OCI-LY3 (cell line): ENCODE results near the gene PCBP3.

Source experiments
- H2AFZ ChIP-seq: fragments of 200-600, 300-600 bp; shearing (Covaris generic); 2 replicates; pipeline ENCODE4 v1.6.0; 2014; ENCODE audit warnings: antibody characterized with exemption, low read depth, low read length
- H3K27ac ChIP-seq: fragments of 200-600, 300-600 bp; sonication (generic); 2 replicates; pipeline ENCODE4 v1.5.1; 2014; ENCODE audit warnings: mild to moderate bottlenecking, low read length, moderate library complexity, mixed read lengths
- H3K27me3 ChIP-seq: fragments of 200-600, 300-600 bp; sonication (generic); 2 replicates; pipeline ENCODE4 v1.6.1; 2014; ENCODE audit warnings: low read depth, low read length, mixed read lengths
- H3K36me3 ChIP-seq: fragments of 200-600, 300-600 bp; sonication (generic); replicated peaks from 2 replicates; pipeline ENCODE3; 2014; ENCODE audit warnings: low read depth, low read length, mixed read lengths
- H3K4me1 ChIP-seq: fragments of 300-600, 200-600 bp; sonication (generic); 2 replicates; pipeline ENCODE4 v1.6.1; 2014; ENCODE audit warnings: low read length, mixed read lengths
- H3K4me2 ChIP-seq: fragments of 200-600, 300-600 bp; sonication (generic); 2 replicates; pipeline ENCODE4 v1.6.1; 2014; ENCODE audit warnings: low read length, mixed read lengths
- H3K4me3 ChIP-seq: fragments of 300-600, 200-600 bp; sonication (generic); 2 replicates; pipeline ENCODE4 v1.5.1; 2014; ENCODE audit warnings: antibody characterized with exemption, mild to moderate bottlenecking, low read length, moderate library complexity
- H3K79me2 ChIP-seq: fragments of 300-600, 200-600 bp; shearing (Covaris generic); 2 replicates; pipeline ENCODE4 v1.6.1; 2014; ENCODE audit warnings: mild to moderate bottlenecking, low read length, mixed read lengths
- H3K9ac ChIP-seq: fragments of 300-600, 200-600 bp; shearing (Covaris generic); 2 replicates; pipeline ENCODE4 v1.6.0; 2014; ENCODE audit warnings: mild to moderate bottlenecking, low read length, moderate library complexity
- H3K9me3 ChIP-seq: fragments of 200-600, 300-600 bp; shearing (Covaris generic); 2 replicates; pipeline ENCODE4 v1.6.1; 2014; ENCODE audit warnings: low read length, mixed read lengths; ENCODE audit not compliant: insufficient read depth
- H4K20me1 ChIP-seq: fragments of 200-600, 300-600 bp; sonication (generic); 2 replicates; pipeline ENCODE4 v1.6.1; 2016; ENCODE audit warnings: low read length, mixed read lengths; ENCODE audit not compliant: insufficient read depth
- EZH2phosphoT487 ChIP-seq: fragments of 200-600 bp; shearing (Covaris generic); IDR thresholded peaks from 2 replicates; pipeline ENCODE4 v1.6.1; 2018; ENCODE audit warnings: antibody characterized with exemption, mixed run types, low read depth
- TF ChIP-seq, protein P1 (sequence below): fragments of 200-600, 300-600 bp; sonication (generic); IDR thresholded peaks from 2 replicates; pipeline ENCODE4 v1.5.1; 2014; ENCODE audit warnings: antibody characterized with exemption, low read length, low read depth

The PCBP3 gene

DNA sequence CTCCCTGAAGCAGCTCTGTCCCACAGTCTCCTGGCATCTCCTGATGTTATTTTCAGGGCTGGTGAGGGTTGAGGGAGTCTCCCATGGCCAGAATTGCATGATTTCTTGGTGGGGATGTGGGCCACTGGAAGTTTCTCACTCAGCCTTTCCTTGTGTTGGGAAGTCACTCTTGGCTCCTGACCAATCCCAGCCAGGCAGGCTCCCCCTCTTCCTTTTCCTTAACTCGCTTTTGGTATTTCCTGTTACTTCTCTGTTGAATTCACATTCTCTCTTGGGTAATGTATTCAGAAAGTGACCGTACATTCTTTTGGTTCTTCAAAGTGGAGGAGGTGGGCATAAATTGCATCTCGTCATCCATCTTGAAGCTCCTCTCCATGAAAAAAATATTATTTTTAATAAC, 135.7 kb downstream of the PCBP3 start:
- 0 out of 2 replicates have a peak, but pooled peaks cover 3% of the 10 kb centered on the region for H3K9me3 ChIP-seq
- no peak overlapping the region for H3K4me2 ChIP-seq
- H3K4me1 ChIP-seq: no peaks in the 10 kb centered on the region
- H3K79me2 ChIP-seq: no peaks in the 10 kb centered on the region
- no peak overlapping the region for H3K4me3 ChIP-seq
- no peak overlapping the region for H3K27ac ChIP-seq
- H2AFZ ChIP-seq: no peak overlapping the region
- H3K27me3 ChIP-seq: no peaks in the 10 kb centered on the region
- H3K36me3 ChIP-seq: no peaks in the 10 kb centered on the region
- H4K20me1 ChIP-seq: no peaks in the 10 kb centered on the region
- TF ChIP-seq, protein P1, sequence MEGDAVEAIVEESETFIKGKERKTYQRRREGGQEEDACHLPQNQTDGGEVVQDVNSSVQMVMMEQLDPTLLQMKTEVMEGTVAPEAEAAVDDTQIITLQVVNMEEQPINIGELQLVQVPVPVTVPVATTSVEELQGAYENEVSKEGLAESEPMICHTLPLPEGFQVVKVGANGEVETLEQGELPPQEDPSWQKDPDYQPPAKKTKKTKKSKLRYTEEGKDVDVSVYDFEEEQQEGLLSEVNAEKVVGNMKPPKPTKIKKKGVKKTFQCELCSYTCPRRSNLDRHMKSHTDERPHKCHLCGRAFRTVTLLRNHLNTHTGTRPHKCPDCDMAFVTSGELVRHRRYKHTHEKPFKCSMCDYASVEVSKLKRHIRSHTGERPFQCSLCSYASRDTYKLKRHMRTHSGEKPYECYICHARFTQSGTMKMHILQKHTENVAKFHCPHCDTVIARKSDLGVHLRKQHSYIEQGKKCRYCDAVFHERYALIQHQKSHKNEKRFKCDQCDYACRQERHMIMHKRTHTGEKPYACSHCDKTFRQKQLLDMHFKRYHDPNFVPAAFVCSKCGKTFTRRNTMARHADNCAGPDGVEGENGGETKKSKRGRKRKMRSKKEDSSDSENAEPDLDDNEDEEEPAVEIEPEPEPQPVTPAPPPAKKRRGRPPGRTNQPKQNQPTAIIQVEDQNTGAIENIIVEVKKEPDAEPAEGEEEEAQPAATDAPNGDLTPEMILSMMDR: no peak
- TF ChIP-seq EZH2phosphoT487: no peak
- H3K9ac ChIP-seq: no peak overlapping the region

DNA sequence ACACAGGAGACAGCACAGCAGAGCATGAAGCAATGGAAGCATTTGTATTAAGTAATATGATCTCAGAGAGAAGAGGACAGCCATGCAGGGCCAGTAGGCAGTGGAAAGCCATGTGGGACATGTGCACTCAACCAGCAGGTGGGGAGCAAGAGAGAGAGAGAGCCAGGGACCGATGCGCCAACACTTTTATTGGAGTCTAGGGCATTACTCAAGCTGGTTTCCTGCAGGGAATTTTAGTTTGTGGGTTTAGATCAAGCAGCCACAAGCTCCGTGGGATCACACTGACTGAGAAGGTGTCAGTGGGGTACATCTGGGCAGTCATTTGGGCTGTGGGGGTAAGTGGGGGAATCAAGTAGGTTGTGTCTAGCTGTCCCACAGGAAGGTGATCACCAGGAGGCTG, 137.1 kb downstream of the PCBP3 start:
- 0 out of 2 replicates have a peak, but pooled peaks cover 3% of the 10 kb centered on the region for H3K9me3 ChIP-seq
- H3K36me3 ChIP-seq: no peaks in the 10 kb centered on the region
- no peaks in the 10 kb centered on the region for H3K4me1 ChIP-seq
- no peak overlapping the region for H2AFZ ChIP-seq
- TF ChIP-seq, protein P1: no peak
- TF ChIP-seq EZH2phosphoT487: no peak
- no peaks in the 10 kb centered on the region for H4K20me1 ChIP-seq
- no peak overlapping the region for H3K4me2 ChIP-seq
- H3K9ac ChIP-seq: no peak overlapping the region
- H3K79me2 ChIP-seq: no peaks in the 10 kb centered on the region
- H3K4me3 ChIP-seq: no peak overlapping the region
- no peak overlapping the region for H3K27ac ChIP-seq
- H3K27me3 ChIP-seq: no peaks in the 10 kb centered on the region

DNA sequence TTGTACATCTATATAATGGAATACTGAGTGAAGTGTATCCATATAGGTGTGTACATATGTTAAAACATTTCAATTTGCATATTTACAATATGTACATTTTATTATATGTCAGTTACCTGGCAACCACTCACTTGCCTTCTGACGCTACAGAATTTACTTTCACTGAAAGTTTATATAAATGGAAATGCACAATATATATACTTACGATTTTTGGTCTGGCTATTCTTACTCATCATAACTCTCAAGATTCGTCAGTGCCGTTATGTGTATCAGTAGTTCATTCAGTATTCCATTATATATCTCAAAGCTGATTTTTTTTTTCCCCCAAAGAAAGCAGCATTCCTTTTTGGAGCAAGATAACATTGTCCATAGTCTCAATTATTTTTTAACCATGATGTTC, 138.2 kb downstream of the PCBP3 start:
- H3K27ac ChIP-seq: no peak overlapping the region
- H3K36me3 ChIP-seq: no peaks in the 10 kb centered on the region
- no peak overlapping the region for H2AFZ ChIP-seq
- H3K9me3 ChIP-seq: 0 out of 2 replicates have a peak, but pooled peaks cover 2% of the 10 kb centered on the region
- no peaks in the 10 kb centered on the region for H4K20me1 ChIP-seq
- no peak overlapping the region for H3K9ac ChIP-seq
- H3K27me3 ChIP-seq: no peaks in the 10 kb centered on the region
- no peaks in the 10 kb centered on the region for H3K79me2 ChIP-seq
- H3K4me1 ChIP-seq: no peaks in the 10 kb centered on the region
- no peak overlapping the region for H3K4me3 ChIP-seq
- TF ChIP-seq, protein P1: no peak
- no peak for TF ChIP-seq EZH2phosphoT487
- no peak overlapping the region for H3K4me2 ChIP-seq

DNA sequence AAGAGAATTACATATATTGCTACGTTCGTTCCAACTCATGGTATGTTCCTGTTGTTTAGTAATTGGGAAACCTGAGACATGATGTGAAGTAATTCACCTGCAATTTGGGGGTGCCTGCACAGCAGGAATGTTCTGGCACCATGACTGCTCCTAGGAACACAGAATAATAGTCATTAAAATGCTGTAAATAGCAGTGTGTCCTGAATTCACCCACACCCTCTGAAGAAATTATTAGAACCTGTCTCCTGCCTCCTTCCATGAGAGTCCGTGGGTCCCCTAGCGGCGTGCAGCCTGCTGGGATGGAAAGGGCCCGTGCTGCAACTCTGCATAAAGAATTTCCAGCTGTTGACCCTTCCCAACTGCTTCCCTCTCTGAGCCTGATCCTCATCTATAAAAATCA, 143.1 kb downstream of the PCBP3 start:
- Histone ChIP-seq H3K27ac (no peak overlapping the region), H3K79me2 (no peaks in the 10 kb centered on the region), H3K9ac (no peak overlapping the region), H3K9me3 (no peaks in the 10 kb centered on the region), H3K36me3 (no peaks in the 10 kb centered on the region), H3K4me3 (no peak overlapping the region), H4K20me1 (no peaks in the 10 kb centered on the region), H3K4me2 (no peak overlapping the region), H3K27me3 (no peaks in the 10 kb centered on the region; the same call in 1 of the 2 replicates), H2AFZ (no peak overlapping the region), H3K4me1 (no peaks in the 10 kb centered on the region; the same call in 1 of the 2 replicates)
- TF ChIP-seq, protein P1: no peak
- no peak for TF ChIP-seq EZH2phosphoT487
